K562 (cell line): ENCODE results near the gene CFL1. TPM values are rescaled to one million over a fixed set of nuclear protein-coding genes. Genes with fewer than 3 reads are reported as not detected.
A peak's percentile ranks its signal among the peaks of the same experiment; 100 is the strongest.

Experiments used
- ATAC-seq: fragments of 200-7000 bp; cut with Tn5 transposase; 3 replicates; pipeline ENCODE4 v1.9.1; 2020; ENCODE audit warnings: moderate library complexity
- BruUV-seq: library from RNA; stranded (reverse); fragments of 400-500 nt; replicated peaks from 2 replicates; lab custom pipeline; 2021; lab: Mats Ljungman, UMichigan
- CTCF ChIA-PET: fragments of 300-600 bp; formaldehyde crosslinking; extraction: SDS; loops from one replicate; lab custom pipeline; 2021; ENCODE audit warnings: low intra/inter-chr PET ratio; lab: Yijun Ruan, JAX
- POLR2A ChIA-PET: fragments of 300-600, 350-650 bp; sonication (Branson Sonifier 250); formaldehyde crosslinking; extraction: SDS; loops from one replicate; lab custom pipeline; 2021; ENCODE audit warnings: antibody characterized with exemption, inconsistent platforms; lab: Yijun Ruan, JAX
- DNase-seq, 4 experiments: peaks; one replicate each; pipeline versions ENCODE4 v3.0.0 to v3.0.0-alpha.2; 2011 to 2018; ENCODE audit warnings: low spot score in 3 of 4, mixed read lengths in 3 of 4; ENCODE audit errors: extremely low read depth in 1 of 4
- FAIRE-seq: peaks from 2 replicates; lab custom pipeline; 2011; peaks lifted over from hg19 to GRCh38; lab: Jason Lieb, UNC
- H2AFZ ChIP-seq: 2 replicates; pipeline ENCODE4 v1.6.0; 2011; ENCODE audit warnings: low read depth, low read length, control low read depth, inconsistent platforms
- H3K27ac ChIP-seq: fragments of 200-600 bp; 3 replicates; pipeline ENCODE4 v1.8.0; 2011; ENCODE audit warnings: low read depth, mild to moderate bottlenecking, control low read depth, inconsistent platforms, low read length, moderate library complexity, mixed read lengths; ENCODE audit errors: extremely low read depth
- H3K27me3 ChIP-seq, 2 experiments: fragments of 300-600 bp in 1 of 2; 2 replicates in 1 of 2; 3 replicates in 1 of 2; pipeline versions ENCODE4 v1.6.0 to v1.8.0; 2011; ENCODE audit warnings: inconsistent platforms in 2 of 2, low read length in 2 of 2, mild to moderate bottlenecking in 1 of 2, mixed read lengths in 1 of 2, moderate library complexity in 1 of 2; ENCODE audit not compliant: control insufficient read depth in 2 of 2, insufficient read depth in 2 of 2
- H3K36me3 ChIP-seq: fragments of 300-600 bp; 3 replicates; pipeline ENCODE4 v1.8.0; 2011; ENCODE audit warnings: mild to moderate bottlenecking, low read length, inconsistent platforms; ENCODE audit not compliant: control insufficient read depth, insufficient read depth
- H3K4me1 ChIP-seq, 2 experiments: fragments of 200-600 bp in 1 of 2; replicated peaks in 1 of 2; 2 replicates in 1 of 2; 3 replicates in 1 of 2; pipeline versions ENCODE4 v1.5.1 to v1.8.0; 2011; ENCODE audit warnings: inconsistent platforms in 2 of 2, low read length in 2 of 2, mild to moderate bottlenecking in 1 of 2, mixed read lengths in 1 of 2, moderate library complexity in 1 of 2; ENCODE audit not compliant: control insufficient read depth in 2 of 2, insufficient read depth in 2 of 2
- H3K4me2 ChIP-seq: 2 replicates; pipeline ENCODE4 v1.6.1; 2011; ENCODE audit warnings: low read length, control low read depth, inconsistent platforms, mixed read lengths; ENCODE audit not compliant: insufficient read depth
- H3K4me3 ChIP-seq: fragments of 200-600 bp; sonication (generic), shearing (Covaris generic); 2 replicates; pipeline ENCODE4 v1.5.1; 2016; ENCODE audit warnings: control low read depth, inconsistent platforms
- H3K79me2 ChIP-seq: fragments of 200-600 bp; 3 replicates; pipeline ENCODE4 v1.8.0; 2011; ENCODE audit warnings: low read length, inconsistent platforms; ENCODE audit not compliant: control insufficient read depth, insufficient read depth
- H3K9ac ChIP-seq, 2 experiments: 2 replicates each; pipeline versions ENCODE4 v1.6.0 to v1.6.1; 2011; ENCODE audit warnings: low read depth in 2 of 2, low read length in 2 of 2, control low read depth in 1 of 2, inconsistent platforms in 1 of 2, mild to moderate bottlenecking in 1 of 2, mixed read lengths in 1 of 2; ENCODE audit not compliant: insufficient read depth in 1 of 2
- H3K9me1 ChIP-seq: one replicate; pipeline ENCODE4 v1.6.0; 2011; ENCODE audit warnings: inconsistent platforms, mild to moderate bottlenecking, low read length, moderate library complexity; ENCODE audit not compliant: control insufficient read depth, insufficient read depth
- H3K9me3 ChIP-seq: replicated peaks from 2 replicates; pipeline ENCODE4 v1.5.1; 2011; ENCODE audit warnings: low read depth, low read length, inconsistent platforms; ENCODE audit not compliant: control insufficient read depth, insufficient read depth
- H4K20me1 ChIP-seq: replicated peaks from 2 replicates; pipeline ENCODE4 v1.6.1; 2011; ENCODE audit warnings: low read length, inconsistent platforms, mixed read lengths; ENCODE audit not compliant: control insufficient read depth, insufficient read depth
- CEBPB ChIP-seq: fragments of 450-650 bp; IDR thresholded peaks from 2 replicates; pipeline ENCODE4 v1.6.1; 2016; ENCODE audit warnings: missing genetic modification characterization, missing compliant biosample characterization
- CGGBP1 ChIP-seq: fragments of 250-450 bp; sonication (Bioruptor Pico); IDR thresholded peaks from 2 replicates; pipeline ENCODE4 v1.9.0; 2021; ENCODE audit warnings: mild to moderate bottlenecking
- CLOCK ChIP-seq: fragments of 250-450 bp; sonication (Bioruptor Pico); IDR thresholded peaks from 2 replicates; pipeline ENCODE4 v1.4.0; 2020; ENCODE audit warnings: mild to moderate bottlenecking, moderate library complexity, borderline replicate concordance
- CXXC5 ChIP-seq: fragments of 250-450 bp; sonication (Bioruptor Pico); IDR thresholded peaks from 2 replicates; pipeline ENCODE4 v1.8.0; 2022; ENCODE audit warnings: inconsistent platforms, mild to moderate bottlenecking, moderate library complexity
- DIDO1 ChIP-seq: fragments of 450-650 bp; IDR thresholded peaks from 2 replicates; pipeline ENCODE4 v1.6.1; 2016; ENCODE audit warnings: low read depth, missing biosample characterization, missing genetic modification characterization
- FOXK1 ChIP-seq: sonication (generic); formaldehyde crosslinking; IDR thresholded peaks from 2 replicates; pipeline ENCODE4 v1.8.0; 2022; ENCODE audit warnings: missing genetic modification reagents, mild to moderate bottlenecking, borderline replicate concordance
- MAZ ChIP-seq, 2 experiments: fragments of 450-650 bp in 1 of 2; sonication (generic) in 1 of 2; formaldehyde crosslinking; IDR thresholded peaks in 1 of 2; conservative IDR thresholded peaks in 1 of 2; 2 replicates each; pipeline versions ENCODE4 v1.4.0 to v1.5.0; 2020; ENCODE audit warnings: mild to moderate bottlenecking in 1 of 2, missing genetic modification reagents in 1 of 2
- MEF2A ChIP-seq: IDR thresholded peaks from 2 replicates; pipeline ENCODE4 v1.6.1; 2011; ENCODE audit warnings: low read depth, mild to moderate bottlenecking, low read length, moderate library complexity; ENCODE audit not compliant: control insufficient read depth
- NCOA4 ChIP-seq: fragments of 450-650 bp; IDR thresholded peaks from 2 replicates; pipeline ENCODE4 v1.6.1; 2018; ENCODE audit warnings: mild to moderate bottlenecking; ENCODE audit not compliant: partially characterized antibody
- SMARCB1 ChIP-seq: IDR thresholded peaks from 2 replicates; pipeline ENCODE4 v1.6.1; 2011; ENCODE audit warnings: improper control_type of control experiment, low read depth; ENCODE audit not compliant: insufficient read length
- THRB ChIP-seq: fragments of 450-650 bp; formaldehyde crosslinking; conservative IDR thresholded peaks from 2 replicates; pipeline ENCODE4 v1.4.0; 2022; ENCODE audit warnings: mild to moderate bottlenecking, missing genetic modification characterization
- ZNF146 ChIP-seq: IDR thresholded peaks from one replicate; pipeline ENCODE4 v1.6.1; 2018; ENCODE audit warnings: missing compliant biosample characterization; ENCODE audit not compliant: unreplicated experiment
- WGBS: fragments of 100-300 bp; shearing (Covaris generic); methylation state at CpG from one replicate; pipeline ENCODE4 v1.1.6; 2016; ENCODE audit warnings: low coverage, mixed read lengths; ENCODE audit not compliant: insufficient coverage; ENCODE audit errors: missing lambda C conversion rate; 5-methylcytosine and 5-hydroxymethylcytosine counted together
- in situ Hi-C: fragments of 300-500 bp; cut with MboI; formaldehyde crosslinking; loops from 4 replicates; pipeline ENCODE4 v1.15.0; 2018; ENCODE audit warnings: inconsistent platforms, mixed read lengths
- intact Hi-C: fragments of 100-400 bp; cut with micrococcal nuclease; formaldehyde crosslinking; loops from 2 replicates; pipeline ENCODE4 v1.14.2; 2022
- polyA plus RNA-seq, 8 experiments: library from polyadenylated mRNA; depleted of rRNA in 4 of 8; stranded (reverse) in 5 of 8; unstranded in 3 of 8; fragments of >200 nt; fragmentation: Nextera tagmentation in 2 of 8; fragmentation: Illumina TruSeq in 1 of 8; extraction: Ambion mirVana in 2 of 8; extraction: Trizol in 1 of 8; gene quantifications; 2 replicates each; pipeline versions ENCODE4 v1.2.1 to v1.2.3, GENCODE V29; 2011 to 2014; ENCODE audit warnings: inconsistent platforms in 1 of 8, missing spikeins in 1 of 8
- total RNA-seq, 7 experiments: library from RNA; depleted of rRNA in 6 of 7; stranded (reverse); fragments of >200 nt in 6 of 7; fragmentation: Illumina TruSeq in 2 of 7; extraction: Trizol in 2 of 7; gene quantifications; 2 replicates each; pipeline versions ENCODE4 v1.2.1 to v1.2.3, GENCODE V29; 2011 to 2021; ENCODE audit warnings: low replicate concordance in 1 of 7
- TF ChIP-seq, protein P1 (sequence below): fragments of 250-450 bp; sonication (Bioruptor Pico); IDR thresholded peaks from 2 replicates; pipeline ENCODE4 v1.8.0; 2021; ENCODE audit warnings: borderline replicate concordance, mild to moderate bottlenecking, moderate library complexity; ENCODE audit not compliant: poor library complexity, severe bottlenecking
- TF ChIP-seq, protein P2 (sequence below): sonication (generic); formaldehyde crosslinking; IDR thresholded peaks from 2 replicates; pipeline ENCODE4 v1.8.1; 2023; ENCODE audit warnings: mild to moderate bottlenecking, missing genetic modification reagents
- TF ChIP-seq, protein P3 (sequence below): fragments of 450-650 bp; IDR thresholded peaks from 2 replicates; pipeline ENCODE4 v1.6.1; 2016

The CFL1 gene
- total and polyA plus RNA-seq, 9 of the 15 experiments (the other 6 are each of a cell fraction or from before 2014, with no cell fraction given): 105 to 1,101 (median 859) TPM

GRCh38 chr11:65829459-65829858, 28.5 kb downstream of the CFL1 start:
- Histone ChIP-seq H3K4me1 (peaks cover 0 to 15% of the 10 kb centered on the region in 2 experiments; a peak in 2 of 5 replicates), H3K27me3 (peaks cover 5 to 18% of the 10 kb centered on the region in 2 experiments; a peak in 3 of 5 replicates), H3K4me3 (no peak overlapping the region), H4K20me1 (no peaks in the 10 kb centered on the region), H3K27ac (no peak overlapping the region), H3K9me1 (no peaks in the 10 kb centered on the region), H3K9me3 (no peaks in the 10 kb centered on the region), H3K79me2 (no peaks in the 10 kb centered on the region), H3K4me2 (no peak overlapping the region), H3K36me3 (no peaks in the 10 kb centered on the region), H2AFZ (peak overlapping the region; percentile 32; the same call in 1 of the 2 replicates), H3K9ac (peak overlapping the region in 1 of 2 experiments; percentile 40; a peak in 1 of 4 replicates)
- ChIA-PET POLR2A (interaction anchor here (0.6 to 5.2 kb wide), 2 partner anchors 22 to 158 kb away, joined by 4 to 27 read pairs; no protein-coding TSS in a partner anchor), CTCF (no interaction called here)
- no peak for FAIRE-seq
- no TSS peak for BruUV-seq
- intact Hi-C loops: no loop called here
- ATAC-seq: no peak
- 7% methylated on average over 4 of the region's 4 CpGs for whole genome bisulfite sequencing
- DNase-seq: peak in 2 of 4 experiments; percentile 2 to 3
- in situ Hi-C loops: no loop called here
- no peak for TF ChIP-seq CGGBP1 (CRISPR knock-in tag)
- TF ChIP-seq FOXK1 (CRISPR knock-in tag): no peak
- TF ChIP-seq ZNF146 (CRISPR knock-in tag): no peak
- TF ChIP-seq NCOA4: no peak
- TF ChIP-seq, protein P1, sequence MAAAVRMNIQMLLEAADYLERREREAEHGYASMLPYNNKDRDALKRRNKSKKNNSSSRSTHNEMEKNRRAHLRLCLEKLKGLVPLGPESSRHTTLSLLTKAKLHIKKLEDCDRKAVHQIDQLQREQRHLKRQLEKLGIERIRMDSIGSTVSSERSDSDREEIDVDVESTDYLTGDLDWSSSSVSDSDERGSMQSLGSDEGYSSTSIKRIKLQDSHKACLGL (CRISPR knock-in tag): no peak
- TF ChIP-seq, protein P2, sequence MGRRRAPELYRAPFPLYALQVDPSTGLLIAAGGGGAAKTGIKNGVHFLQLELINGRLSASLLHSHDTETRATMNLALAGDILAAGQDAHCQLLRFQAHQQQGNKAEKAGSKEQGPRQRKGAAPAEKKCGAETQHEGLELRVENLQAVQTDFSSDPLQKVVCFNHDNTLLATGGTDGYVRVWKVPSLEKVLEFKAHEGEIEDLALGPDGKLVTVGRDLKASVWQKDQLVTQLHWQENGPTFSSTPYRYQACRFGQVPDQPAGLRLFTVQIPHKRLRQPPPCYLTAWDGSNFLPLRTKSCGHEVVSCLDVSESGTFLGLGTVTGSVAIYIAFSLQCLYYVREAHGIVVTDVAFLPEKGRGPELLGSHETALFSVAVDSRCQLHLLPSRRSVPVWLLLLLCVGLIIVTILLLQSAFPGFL: no peak
- TF ChIP-seq MAZ (CRISPR knock-in tag; conservative IDR thresholded peaks at IDR 0.05 in 1 of 2, IDR thresholded peaks at IDR 0.05 in 1 of 2): no peak
- TF ChIP-seq DIDO1 (tag): no peak
- TF ChIP-seq, protein P3, sequence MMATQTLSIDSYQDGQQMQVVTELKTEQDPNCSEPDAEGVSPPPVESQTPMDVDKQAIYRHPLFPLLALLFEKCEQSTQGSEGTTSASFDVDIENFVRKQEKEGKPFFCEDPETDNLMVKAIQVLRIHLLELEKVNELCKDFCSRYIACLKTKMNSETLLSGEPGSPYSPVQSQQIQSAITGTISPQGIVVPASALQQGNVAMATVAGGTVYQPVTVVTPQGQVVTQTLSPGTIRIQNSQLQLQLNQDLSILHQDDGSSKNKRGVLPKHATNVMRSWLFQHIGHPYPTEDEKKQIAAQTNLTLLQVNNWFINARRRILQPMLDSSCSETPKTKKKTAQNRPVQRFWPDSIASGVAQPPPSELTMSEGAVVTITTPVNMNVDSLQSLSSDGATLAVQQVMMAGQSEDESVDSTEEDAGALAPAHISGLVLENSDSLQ: no peak
- TF ChIP-seq SMARCB1: no peak
- TF ChIP-seq MEF2A: no peak
- TF ChIP-seq CEBPB (tag): no peak
- TF ChIP-seq CLOCK (CRISPR knock-in tag): no peak
- no peak for TF ChIP-seq THRB (CRISPR knock-in tag)
- no peak for TF ChIP-seq CXXC5 (CRISPR knock-in tag)
